ENCODE results near the gene FAM13A.

The FAM13A gene

DNA sequence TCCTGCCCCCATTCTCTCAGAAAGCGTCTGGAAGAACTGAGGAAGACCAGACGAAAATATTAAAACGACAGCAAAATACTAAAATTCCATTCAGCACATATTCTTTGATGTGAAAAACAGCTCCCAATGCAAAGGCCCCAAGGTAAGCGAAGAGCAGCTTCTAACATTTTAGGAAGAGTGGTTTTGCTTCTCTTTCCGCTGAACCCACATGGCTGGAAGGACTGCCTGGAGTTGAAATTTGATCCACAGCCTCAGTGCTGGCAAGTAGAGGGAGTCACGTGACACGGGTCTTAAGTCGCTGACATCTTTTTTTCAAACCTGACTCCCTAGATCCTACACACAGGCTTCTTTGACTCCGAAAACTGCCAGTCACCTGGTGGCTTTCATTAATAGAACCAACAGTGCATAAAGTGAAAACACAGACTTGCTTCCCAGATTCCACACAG, at the start of gene FAM13A:
FAM13A (minus strand) TSS at position 233 of the 446 bp plus-strand sequence; CDS start at position 12, 221 bp downstream.
- Histone ChIP-seq H3K4me1 (no peaks in the 10 kb centered on the region), H3K36me3 (ENCODE audit: control insufficient read depth, insufficient read depth, low read length) (no peaks in the 10 kb centered on the region), H2AFZ (peak within 1 kb of the TSS; percentile 85), H3K27me3 (ENCODE audit: control insufficient read depth, insufficient read depth, low read length) (no peaks in the 10 kb centered on the region), H3K9ac (no peak within 1 kb of the TSS), H3K27ac (peak within 1 kb of the TSS; percentile 89), H3K4me3 (ENCODE audit: low read depth, low read length) (peak within 1 kb of the TSS; percentile 70), H3K4me2 (ENCODE audit: low read length) (peak within 1 kb of the TSS; percentile 92), H3K79me2 (peaks cover 6% of the 10 kb centered on the region), H3K9me3 (ENCODE audit: control insufficient read depth, low read length) (no peaks in the 10 kb centered on the region)
- TF ChIP-seq, protein P1, sequence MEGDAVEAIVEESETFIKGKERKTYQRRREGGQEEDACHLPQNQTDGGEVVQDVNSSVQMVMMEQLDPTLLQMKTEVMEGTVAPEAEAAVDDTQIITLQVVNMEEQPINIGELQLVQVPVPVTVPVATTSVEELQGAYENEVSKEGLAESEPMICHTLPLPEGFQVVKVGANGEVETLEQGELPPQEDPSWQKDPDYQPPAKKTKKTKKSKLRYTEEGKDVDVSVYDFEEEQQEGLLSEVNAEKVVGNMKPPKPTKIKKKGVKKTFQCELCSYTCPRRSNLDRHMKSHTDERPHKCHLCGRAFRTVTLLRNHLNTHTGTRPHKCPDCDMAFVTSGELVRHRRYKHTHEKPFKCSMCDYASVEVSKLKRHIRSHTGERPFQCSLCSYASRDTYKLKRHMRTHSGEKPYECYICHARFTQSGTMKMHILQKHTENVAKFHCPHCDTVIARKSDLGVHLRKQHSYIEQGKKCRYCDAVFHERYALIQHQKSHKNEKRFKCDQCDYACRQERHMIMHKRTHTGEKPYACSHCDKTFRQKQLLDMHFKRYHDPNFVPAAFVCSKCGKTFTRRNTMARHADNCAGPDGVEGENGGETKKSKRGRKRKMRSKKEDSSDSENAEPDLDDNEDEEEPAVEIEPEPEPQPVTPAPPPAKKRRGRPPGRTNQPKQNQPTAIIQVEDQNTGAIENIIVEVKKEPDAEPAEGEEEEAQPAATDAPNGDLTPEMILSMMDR (IDR thresholded peaks at IDR 0.05) = no peak

DNA sequence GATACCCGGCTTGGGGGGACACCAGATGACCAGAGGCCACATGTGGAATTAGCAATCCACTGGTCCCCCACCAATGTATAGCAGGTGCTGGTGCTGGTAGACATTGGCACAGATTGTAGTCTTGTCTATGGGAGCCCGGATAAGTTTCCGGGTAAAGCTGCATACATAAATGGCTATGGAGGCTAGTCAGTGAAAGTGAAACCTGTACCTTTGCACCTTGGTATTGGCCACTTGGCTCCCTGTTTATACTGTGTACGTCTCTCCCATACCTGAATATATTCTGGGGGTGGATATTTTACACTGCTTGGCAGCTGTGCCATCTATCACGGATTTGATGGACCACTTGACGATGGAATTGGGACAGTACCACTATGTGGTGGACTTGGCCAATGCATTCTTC, 48.7 kb upstream of the FAM13A start:
- no peaks in the 10 kb centered on the region for H3K9me3 ChIP-seq (ENCODE audit: control insufficient read depth, low read length)
- H3K79me2 ChIP-seq = no peaks in the 10 kb centered on the region
- H3K4me3 ChIP-seq (ENCODE audit: low read depth, low read length) = no peak overlapping the region
- TF ChIP-seq, protein P1 (IDR thresholded peaks at IDR 0.05) = no peak
- H3K9ac ChIP-seq = no peak overlapping the region
- no peaks in the 10 kb centered on the region for H3K27me3 ChIP-seq (ENCODE audit: control insufficient read depth, insufficient read depth, low read length)
- no peak overlapping the region for H3K27ac ChIP-seq
- no peaks in the 10 kb centered on the region for H3K36me3 ChIP-seq (ENCODE audit: control insufficient read depth, insufficient read depth, low read length)
- H2AFZ ChIP-seq = no peak overlapping the region
- no peak overlapping the region for H3K4me2 ChIP-seq (ENCODE audit: low read length)
- no peaks in the 10 kb centered on the region for H3K4me1 ChIP-seq

DNA sequence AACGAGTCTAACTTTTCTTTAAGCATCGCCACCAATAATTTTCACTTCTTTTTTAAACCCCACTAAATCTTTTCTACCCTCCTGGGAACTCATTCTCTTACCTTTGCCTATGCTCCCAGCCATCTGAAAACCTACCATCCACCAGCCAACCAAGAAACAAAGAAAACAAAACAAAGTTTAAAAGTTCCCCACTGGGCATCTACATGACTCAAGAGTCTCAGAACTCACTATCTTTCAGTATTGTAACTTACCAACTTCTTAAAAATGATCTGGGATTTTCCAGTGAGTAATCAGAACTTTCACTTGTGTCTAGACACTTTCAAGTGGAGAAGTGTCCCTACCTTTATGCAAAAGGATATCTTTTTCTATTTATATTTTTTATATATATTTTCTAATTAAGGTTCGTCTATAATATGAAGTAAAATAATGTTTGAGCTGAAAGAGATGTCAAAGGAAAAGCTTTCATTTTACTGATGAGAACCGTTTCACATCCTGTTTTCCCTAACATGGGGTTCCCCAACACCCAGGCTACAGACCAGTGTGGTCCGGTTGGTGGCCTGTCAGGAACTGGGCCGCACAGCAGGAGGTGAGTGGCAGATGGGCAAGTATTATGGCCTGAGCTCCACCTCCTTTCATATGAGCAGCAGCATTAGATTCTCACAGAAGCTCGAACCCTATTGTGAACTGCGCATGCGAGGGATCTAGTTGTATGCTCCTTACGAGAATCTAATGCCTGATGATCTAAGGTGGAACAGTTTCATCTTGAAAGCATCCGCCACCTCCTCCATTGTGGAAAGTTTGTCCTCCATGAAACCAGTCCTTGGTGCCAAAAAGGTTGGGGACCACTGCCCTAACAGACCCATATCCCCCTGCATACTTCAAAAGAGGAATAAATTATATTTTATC, 44.5 kb upstream of the FAM13A start:
- H3K27me3 ChIP-seq (ENCODE audit: control insufficient read depth, insufficient read depth, low read length) = no peaks in the 10 kb centered on the region
- H3K79me2 ChIP-seq = no peaks in the 10 kb centered on the region
- H3K4me1 ChIP-seq = no peaks in the 10 kb centered on the region
- no peaks in the 10 kb centered on the region for H3K9me3 ChIP-seq (ENCODE audit: control insufficient read depth, low read length)
- no peak overlapping the region for H3K27ac ChIP-seq
- TF ChIP-seq, protein P1 (IDR thresholded peaks at IDR 0.05) = no peak
- H3K4me2 ChIP-seq (ENCODE audit: low read length) = no peak overlapping the region
- no peak overlapping the region for H3K9ac ChIP-seq
- no peak overlapping the region for H2AFZ ChIP-seq
- H3K36me3 ChIP-seq (ENCODE audit: control insufficient read depth, insufficient read depth, low read length) = no peaks in the 10 kb centered on the region
- H3K4me3 ChIP-seq (ENCODE audit: low read depth, low read length) = no peak overlapping the region

DNA sequence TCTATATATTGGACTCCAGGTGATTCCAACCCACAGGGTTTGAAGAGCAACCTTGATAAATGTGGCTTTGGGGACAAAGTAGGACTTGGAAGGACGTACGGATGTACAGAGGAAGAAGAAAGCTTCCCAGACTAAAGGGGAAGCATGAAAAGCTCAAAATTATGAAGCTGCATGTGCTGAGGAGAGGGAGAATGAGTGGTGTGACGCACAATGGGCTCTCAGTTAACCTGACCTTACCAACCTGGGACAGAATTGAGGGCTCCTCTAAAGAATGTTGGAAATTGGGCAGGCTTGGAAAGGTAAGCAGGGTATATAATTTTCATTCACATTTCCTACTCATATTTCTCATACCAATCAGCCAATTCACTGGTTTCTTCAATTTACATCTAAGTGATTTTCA, 43.9 kb upstream of the FAM13A start:
- H3K79me2 ChIP-seq = no peaks in the 10 kb centered on the region
- TF ChIP-seq, protein P1 (IDR thresholded peaks at IDR 0.05) = no peak
- no peak overlapping the region for H2AFZ ChIP-seq
- no peaks in the 10 kb centered on the region for H3K36me3 ChIP-seq (ENCODE audit: control insufficient read depth, insufficient read depth, low read length)
- H3K27ac ChIP-seq = no peak overlapping the region
- no peak overlapping the region for H3K9ac ChIP-seq
- H3K27me3 ChIP-seq (ENCODE audit: control insufficient read depth, insufficient read depth, low read length) = no peaks in the 10 kb centered on the region
- no peaks in the 10 kb centered on the region for H3K9me3 ChIP-seq (ENCODE audit: control insufficient read depth, low read length)
- H3K4me3 ChIP-seq (ENCODE audit: low read depth, low read length) = no peak overlapping the region
- no peak overlapping the region for H3K4me2 ChIP-seq (ENCODE audit: low read length)
- H3K4me1 ChIP-seq = no peaks in the 10 kb centered on the region
